MG63 (cell line): ENCODE measurements around the gene PRELID3B. TPM values are rescaled to one million over a fixed set of nuclear protein-coding genes. Genes with fewer than 3 reads are reported as not detected.

Source experiments
- DNase-seq: peaks from one replicate; pipeline ENCODE4 v3.0.0-alpha.2; 2020
- H3K27me3 ChIP-seq: fragments of 250-450 bp; sonication (Bioruptor Pico); 2 replicates; pipeline ENCODE4 v1.5.1; 2020; ENCODE audit warnings: mild to moderate bottlenecking, moderate library complexity
- H3K36me3 ChIP-seq: fragments of 250-450 bp; sonication (Bioruptor Pico); 2 replicates; pipeline ENCODE4 v1.5.1; 2020; ENCODE audit warnings: mild to moderate bottlenecking, moderate library complexity
- H3K4me3 ChIP-seq: fragments of 250-450 bp; sonication (Bioruptor Pico); 2 replicates; pipeline ENCODE4 v1.5.1; 2020; ENCODE audit warnings: mild to moderate bottlenecking, moderate library complexity
- H3K9me3 ChIP-seq: fragments of 250-450 bp; sonication (Bioruptor Pico); 2 replicates; pipeline ENCODE4 v1.5.1; 2020; ENCODE audit warnings: mild to moderate bottlenecking, moderate library complexity
- total RNA-seq: library from RNA; depleted of rRNA; stranded (reverse); fragments of >200 nt; shearing (Covaris generic); gene quantifications from 2 replicates; pipeline ENCODE4 v1.2.3, GENCODE V29; 2014; ENCODE audit warnings: low replicate concordance

PRELID3B gene
- total RNA-seq, 1 experiment from 2014 or later, result 177 TPM

DNA sequence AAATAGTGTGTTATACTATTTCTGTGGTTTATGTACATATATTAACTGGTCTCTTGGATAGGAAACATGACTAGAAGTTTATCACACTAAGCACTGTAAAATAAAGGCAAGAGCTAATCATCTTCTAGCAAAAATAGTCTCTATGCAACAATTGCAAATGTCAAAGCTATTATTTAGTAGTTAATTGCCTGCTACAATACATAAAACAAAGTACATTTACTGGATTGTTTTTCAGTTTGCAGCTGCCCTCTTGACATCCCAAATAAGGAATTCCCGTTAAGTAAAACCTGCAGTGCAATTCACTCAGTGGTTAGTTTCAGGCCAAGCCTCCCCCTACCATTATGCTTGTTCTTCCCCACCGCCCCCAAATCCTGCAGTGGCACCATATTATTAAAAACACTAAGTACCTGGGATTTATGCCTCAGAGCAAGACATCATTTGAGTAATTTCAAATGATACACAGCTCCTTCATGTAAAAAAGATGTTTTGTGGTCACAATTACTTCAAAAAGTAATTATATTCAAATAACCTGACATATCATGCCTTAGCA, 8.9 kb downstream of the PRELID3B start:
- no peaks in the 10 kb centered on the region for H3K9me3 ChIP-seq
- no peaks in the 10 kb centered on the region for H3K27me3 ChIP-seq
- DNase-seq, result no peak
- H3K36me3 ChIP-seq, result peaks cover 75% of the 10 kb centered on the region
- H3K4me3 ChIP-seq, result no peak overlapping the region

DNA sequence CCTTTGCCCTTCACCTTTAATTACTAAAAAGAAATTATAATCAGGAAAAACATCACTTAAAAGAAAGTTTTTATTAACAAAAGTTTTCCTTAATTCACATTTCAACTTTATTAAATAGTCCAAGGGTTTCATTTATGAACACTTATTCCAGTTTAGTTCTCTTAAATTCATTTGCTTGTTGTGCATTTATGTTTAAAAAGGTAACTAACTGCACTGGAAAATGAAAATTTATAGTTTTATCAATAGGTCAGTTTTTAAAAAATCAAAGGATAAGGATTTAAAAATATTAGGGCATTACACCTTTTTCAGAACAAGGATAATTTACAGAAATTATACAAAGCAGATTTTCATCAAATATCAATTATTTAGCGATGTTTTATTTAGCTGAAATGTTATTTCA, 9.5 kb downstream of the PRELID3B start:
- Histone ChIP-seq H3K36me3 (peaks cover 75% of the 10 kb centered on the region), H3K4me3 (peak overlapping the region; percentile 91), H3K9me3 (no peaks in the 10 kb centered on the region), H3K27me3 (no peaks in the 10 kb centered on the region)
- DNase-seq, result no peak

DNA sequence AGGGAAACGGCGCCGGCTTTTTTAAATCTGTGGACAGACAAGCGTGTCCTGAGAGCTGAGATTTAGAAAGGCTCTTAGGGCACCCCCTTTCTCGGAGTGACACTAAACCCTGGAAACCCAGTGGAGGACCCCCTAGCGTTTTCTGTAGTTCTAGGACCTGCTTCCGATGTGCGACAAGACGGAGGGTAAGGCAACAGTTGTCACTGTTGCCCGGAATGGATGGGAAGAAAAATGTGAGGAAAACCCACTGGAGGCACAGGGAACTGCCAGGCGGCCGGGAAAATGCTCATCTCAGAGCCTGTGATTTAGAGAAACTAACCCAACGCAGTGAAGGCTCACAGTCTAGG, 9.9 kb downstream of the PRELID3B start:
- peak; percentile 46 for DNase-seq
- Histone ChIP-seq H3K36me3 (peaks cover 75% of the 10 kb centered on the region), H3K4me3 (peak overlapping the region; percentile 91), H3K9me3 (no peaks in the 10 kb centered on the region), H3K27me3 (no peaks in the 10 kb centered on the region)

DNA sequence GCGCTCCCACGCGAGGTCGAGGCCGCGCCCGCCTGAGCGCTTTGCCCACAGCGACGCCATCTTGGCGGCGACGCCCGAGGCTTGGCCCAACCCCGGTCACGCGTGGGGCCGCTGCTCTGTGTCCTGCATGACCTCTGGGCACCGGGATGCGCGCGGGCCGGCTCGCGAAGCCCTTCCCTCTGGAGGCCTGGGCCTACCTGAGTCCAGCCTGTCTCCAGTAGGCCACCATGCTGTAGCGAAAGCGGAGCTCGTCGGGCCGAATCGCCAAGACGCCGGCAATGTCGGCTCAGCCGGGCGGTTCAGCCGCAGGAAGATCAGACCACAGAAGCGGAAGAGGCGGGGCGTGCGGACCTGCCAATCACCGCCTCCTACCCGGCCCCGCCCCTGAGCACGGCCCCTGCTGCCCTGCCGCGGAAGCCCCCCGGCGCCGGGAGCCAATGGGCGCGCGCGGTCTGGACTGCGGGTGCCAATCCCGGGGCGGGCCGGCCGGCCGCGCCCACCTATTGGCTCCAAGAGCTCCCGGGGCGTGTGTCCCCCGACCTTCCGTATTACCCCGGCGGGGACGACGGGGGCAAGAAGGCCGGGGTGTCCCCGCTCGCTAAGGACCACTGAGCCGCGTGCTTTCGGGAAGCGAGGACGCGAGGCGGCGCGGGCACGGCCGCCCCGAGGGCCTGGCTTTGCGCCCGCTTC, 10.4 kb downstream of the PRELID3B start, which contains the start of gene ATP5F1E:
TSS of gene ATP5F1E (minus strand) at position 313 of the 690 bp plus-strand sequence. CDS start at position 229, 84 bp downstream.
- peak; percentile 97 for DNase-seq
- Histone ChIP-seq H3K36me3 (peaks cover 75% of the 10 kb centered on the region), H3K9me3 (no peaks in the 10 kb centered on the region), H3K4me3 (peak within 1 kb of the TSS; percentile 91), H3K27me3 (no peaks in the 10 kb centered on the region)

DNA sequence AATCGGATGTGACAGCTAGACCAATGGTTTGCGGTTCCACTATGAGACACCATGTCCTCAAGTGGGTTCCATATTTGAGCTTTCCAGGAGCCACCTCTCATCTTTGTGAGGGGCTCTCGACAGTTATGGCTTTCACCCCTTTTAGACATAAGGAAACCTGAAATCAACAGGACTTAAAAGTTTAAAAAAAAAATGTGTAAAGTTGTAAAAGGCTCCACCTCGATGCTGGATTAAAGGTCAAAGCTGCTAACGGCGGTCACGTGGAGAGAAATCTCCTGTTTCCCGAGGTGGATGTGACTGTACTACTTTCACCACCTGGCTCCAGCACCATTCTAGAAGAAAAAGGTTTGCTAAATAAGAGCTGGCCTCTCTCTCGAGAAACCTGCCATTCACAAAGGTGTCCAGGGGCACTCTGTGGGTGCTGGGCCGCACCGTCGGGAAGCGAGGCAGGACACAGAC, 11.0 kb downstream of the PRELID3B start:
- Histone ChIP-seq H3K27me3 (no peaks in the 10 kb centered on the region), H3K4me3 (peak overlapping the region; percentile 91), H3K9me3 (no peaks in the 10 kb centered on the region), H3K36me3 (peaks cover 75% of the 10 kb centered on the region)
- DNase-seq, result no peak

DNA sequence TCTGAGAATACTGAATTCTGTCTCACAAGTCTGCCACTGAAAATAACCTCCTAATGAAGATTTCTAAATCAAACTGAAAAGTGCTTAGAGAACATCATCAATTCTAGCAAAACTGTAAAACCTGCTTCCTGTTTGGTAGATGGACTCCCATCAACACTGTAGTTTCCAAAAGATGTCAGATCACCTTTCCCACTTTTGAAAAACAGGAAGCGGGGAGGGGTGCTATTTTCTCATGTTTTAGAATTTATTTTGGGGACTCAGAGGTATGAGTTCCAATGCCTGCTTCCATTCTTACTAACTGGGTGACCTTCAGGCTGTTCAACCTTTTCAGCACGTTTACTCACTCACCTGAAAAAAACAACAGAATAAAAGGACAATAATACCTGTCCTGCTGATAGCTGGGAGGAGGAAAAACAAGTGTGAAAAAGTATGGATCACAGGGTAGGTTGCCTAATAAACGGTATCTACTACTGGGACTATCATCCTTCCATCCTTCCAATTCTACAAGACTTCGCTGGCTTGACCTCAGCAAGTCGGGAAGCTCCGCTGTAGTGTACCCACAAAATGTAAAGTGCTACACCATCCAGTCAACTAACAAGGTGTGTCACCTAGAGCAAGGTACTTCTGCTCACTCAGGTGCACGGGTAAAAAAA, 11.5 kb downstream of the PRELID3B start:
- H3K36me3 ChIP-seq, result peaks cover 75% of the 10 kb centered on the region
- no peaks in the 10 kb centered on the region for H3K9me3 ChIP-seq
- no peaks in the 10 kb centered on the region for H3K27me3 ChIP-seq
- DNase-seq, result no peak
- H3K4me3 ChIP-seq, result peak overlapping the region; percentile 91

DNA sequence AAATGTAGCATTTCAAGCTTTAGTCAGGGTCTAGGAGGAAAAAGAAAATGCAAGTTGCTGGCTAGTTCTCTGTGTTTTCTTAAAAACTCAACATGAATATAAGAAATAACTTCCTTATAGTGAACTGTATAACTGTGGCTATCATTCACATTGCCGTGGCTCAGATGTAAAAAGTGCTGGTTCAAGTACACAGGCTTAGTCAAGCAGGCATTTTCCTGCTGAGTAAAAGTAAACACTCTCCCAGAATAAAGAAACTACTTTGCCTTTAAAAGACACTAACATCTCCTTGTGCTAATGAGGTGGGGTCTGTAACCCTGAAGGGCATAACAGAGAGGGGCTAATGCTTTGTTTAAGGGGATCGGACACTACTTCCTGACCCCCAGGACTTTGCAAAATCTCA, 13.8 kb downstream of the PRELID3B start:
- no peaks in the 10 kb centered on the region for H3K27me3 ChIP-seq
- H3K4me3 ChIP-seq, result no peak overlapping the region
- no peak for DNase-seq
- H3K9me3 ChIP-seq, result no peaks in the 10 kb centered on the region
- H3K36me3 ChIP-seq, result peaks cover 81% of the 10 kb centered on the region

DNA sequence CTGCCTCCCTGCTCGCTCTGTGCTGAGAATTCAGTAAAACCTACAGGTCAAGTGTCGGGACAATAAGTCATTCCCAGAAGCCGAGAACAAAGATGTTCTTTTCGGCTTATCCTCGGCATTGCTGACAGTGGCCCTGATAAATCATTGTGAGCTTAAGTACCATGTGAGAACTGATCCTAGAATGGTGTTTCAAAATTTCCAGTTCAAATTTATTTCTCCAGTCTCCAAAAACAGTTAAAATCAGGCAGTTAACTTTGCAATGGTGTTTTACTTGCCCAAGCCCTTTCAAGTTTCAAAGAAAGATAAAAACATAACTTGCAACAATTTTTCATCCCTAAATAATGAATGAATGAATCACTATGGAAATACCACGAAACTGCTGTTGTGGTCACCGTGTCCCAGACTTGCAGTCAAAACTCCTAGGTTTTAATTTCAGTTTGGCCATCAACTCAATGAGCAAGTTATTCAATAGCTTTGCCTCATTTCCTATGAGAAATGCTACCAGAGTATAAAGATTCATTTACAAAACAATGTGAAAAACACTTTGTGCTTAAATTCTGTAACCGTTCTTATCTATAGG, 14.8 kb downstream of the PRELID3B start:
- Histone ChIP-seq H3K9me3 (no peaks in the 10 kb centered on the region), H3K36me3 (peaks cover 84% of the 10 kb centered on the region), H3K27me3 (no peaks in the 10 kb centered on the region), H3K4me3 (no peak overlapping the region)
- no peak for DNase-seq

DNA sequence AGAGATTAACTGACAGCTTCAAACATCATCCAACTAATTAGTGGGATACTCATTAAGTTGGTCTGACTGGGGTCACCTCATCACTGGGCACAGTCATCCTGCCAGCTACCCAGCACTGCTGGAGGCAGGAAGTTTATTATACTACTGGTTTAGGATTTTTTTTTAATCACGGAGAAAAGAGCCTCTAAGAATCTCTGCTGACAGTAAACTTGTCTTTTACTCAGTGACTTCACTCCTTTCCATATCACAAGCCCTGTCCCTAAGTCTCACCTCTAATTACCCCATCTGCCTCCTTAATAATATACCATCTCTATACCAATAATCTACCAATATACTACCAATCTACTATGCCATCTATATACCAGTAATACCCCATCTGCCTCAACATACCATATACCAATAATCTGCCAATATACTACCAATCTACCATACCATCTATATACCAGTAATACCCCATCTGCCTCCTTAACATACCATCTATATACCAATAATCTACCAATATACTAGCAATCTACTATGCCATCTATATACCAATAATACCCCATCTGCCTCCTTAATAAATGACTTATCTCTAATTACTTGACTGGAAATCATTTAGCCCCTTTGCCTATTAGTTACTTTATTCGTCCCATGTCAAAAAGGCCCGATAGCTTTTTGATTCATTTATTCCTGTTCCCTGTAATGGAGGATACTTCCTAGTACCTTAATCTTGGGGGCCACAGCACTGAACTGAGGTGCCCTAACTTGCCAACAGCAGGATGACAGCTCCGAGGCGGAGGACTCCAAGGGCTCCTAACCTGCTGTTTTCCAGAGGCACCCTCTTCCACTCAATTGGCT, 15.5 kb downstream of the PRELID3B start:
- H3K27me3 ChIP-seq, result no peaks in the 10 kb centered on the region
- no peaks in the 10 kb centered on the region for H3K9me3 ChIP-seq
- H3K4me3 ChIP-seq, result no peak overlapping the region
- DNase-seq, result no peak
- H3K36me3 ChIP-seq, result peaks cover 85% of the 10 kb centered on the region

DNA sequence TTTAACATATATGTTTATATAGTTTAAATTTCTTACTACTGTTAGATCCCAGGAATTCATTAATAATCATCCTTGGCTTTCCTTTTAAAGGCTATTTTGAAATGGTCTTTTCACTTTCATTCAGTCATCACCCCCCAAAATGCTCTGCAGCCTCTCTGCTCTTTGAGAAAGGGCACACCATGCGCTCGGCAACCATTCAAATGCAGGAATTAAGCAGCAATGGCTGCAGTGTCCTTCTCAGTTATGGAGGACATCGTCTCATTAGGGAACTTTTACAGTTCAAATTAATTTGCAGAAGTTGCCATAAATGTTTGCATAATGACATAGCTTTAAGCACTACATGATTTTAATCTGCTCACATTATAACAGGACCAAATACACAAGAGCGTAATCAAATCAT, 17.1 kb downstream of the PRELID3B start:
- Histone ChIP-seq H3K36me3 (peaks cover 75% of the 10 kb centered on the region), H3K9me3 (no peaks in the 10 kb centered on the region), H3K27me3 (no peaks in the 10 kb centered on the region), H3K4me3 (no peak overlapping the region)
- no peak for DNase-seq

DNA sequence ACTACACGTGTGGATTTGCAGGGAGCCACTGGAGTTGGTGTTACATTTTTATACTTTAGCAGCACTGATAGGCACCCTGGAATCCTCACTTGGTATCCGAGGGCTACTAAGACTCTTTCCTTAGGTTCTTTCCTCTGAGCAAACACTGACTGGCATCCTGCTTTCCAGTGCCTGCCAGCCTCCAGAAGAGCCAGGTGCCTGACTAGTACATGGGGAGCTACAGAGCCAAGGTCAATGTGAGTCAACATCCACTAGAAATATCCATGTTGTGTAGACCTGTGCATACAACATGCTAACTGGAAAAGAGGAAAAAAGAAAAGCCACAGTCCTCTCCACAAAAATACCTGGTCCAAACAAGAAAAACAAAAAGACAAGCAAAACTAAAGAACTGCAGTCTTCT, 17.5 kb downstream of the PRELID3B start:
- no peaks in the 10 kb centered on the region for H3K9me3 ChIP-seq
- H3K36me3 ChIP-seq, result peaks cover 71% of the 10 kb centered on the region
- DNase-seq, result no peak
- H3K4me3 ChIP-seq, result no peak overlapping the region
- H3K27me3 ChIP-seq, result no peaks in the 10 kb centered on the region

DNA sequence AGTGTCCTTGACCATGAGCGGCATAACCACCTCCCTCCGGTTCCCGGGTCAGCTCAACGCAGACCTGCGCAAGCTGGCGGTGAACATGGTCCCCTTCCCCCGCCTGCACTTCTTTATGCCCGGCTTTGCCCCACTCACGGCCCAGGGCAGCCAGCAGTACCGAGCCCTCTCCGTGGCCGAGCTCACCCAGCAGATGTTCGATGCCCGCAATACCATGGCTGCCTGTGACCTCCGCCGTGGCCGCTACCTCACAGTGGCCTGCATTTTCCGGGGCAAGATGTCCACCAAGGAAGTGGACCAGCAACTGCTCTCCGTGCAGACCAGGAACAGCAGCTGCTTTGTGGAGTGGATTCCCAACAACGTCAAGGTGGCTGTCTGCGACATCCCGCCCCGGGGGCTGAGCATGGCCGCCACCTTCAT, 18.5 kb downstream of the PRELID3B start:
- Histone ChIP-seq H3K9me3 (no peaks in the 10 kb centered on the region), H3K36me3 (peaks cover 61% of the 10 kb centered on the region), H3K4me3 (no peak overlapping the region), H3K27me3 (no peaks in the 10 kb centered on the region)
- no peak for DNase-seq

DNA sequence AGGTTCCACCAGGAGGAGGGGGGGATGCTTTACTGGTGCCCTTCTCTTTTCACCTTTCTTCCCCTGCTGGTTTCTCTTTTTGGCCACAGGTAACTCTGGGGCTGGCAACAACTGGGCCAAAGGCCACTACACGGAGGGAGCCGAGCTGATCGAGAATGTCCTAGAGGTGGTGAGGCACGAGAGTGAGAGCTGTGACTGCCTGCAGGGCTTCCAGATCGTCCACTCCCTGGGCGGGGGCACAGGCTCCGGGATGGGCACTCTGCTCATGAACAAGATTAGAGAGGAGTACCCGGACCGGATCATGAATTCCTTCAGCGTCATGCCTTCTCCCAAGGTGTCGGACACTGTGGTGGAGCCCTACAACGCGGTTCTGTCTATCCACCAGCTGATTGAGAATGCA, 19.0 kb downstream of the PRELID3B start:
- Histone ChIP-seq H3K9me3 (no peaks in the 10 kb centered on the region), H3K36me3 (peaks cover 56% of the 10 kb centered on the region), H3K4me3 (no peak overlapping the region), H3K27me3 (no peaks in the 10 kb centered on the region)
- DNase-seq, result no peak

DNA sequence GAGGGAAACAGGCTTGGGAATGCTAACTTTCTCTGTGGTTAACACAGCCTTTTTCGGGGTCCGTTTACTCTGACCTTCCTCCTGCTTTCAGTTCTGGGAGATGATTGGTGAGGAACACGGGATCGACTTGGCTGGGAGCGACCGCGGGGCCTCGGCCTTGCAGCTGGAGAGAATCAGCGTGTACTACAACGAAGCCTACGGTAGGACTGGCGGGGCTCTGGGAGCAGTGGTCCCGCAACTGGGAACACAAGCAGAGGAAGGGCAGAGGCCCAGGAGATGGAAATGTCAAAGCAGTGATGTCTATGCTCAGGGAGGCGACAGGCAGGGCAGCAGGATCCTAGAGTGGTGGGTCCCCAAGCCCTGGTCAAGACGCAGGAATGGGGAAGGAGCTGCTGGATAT, 19.8 kb downstream of the PRELID3B start:
- Histone ChIP-seq H3K36me3 (peaks cover 47% of the 10 kb centered on the region), H3K4me3 (no peak overlapping the region), H3K9me3 (no peaks in the 10 kb centered on the region), H3K27me3 (no peaks in the 10 kb centered on the region)
- DNase-seq, result no peak

DNA sequence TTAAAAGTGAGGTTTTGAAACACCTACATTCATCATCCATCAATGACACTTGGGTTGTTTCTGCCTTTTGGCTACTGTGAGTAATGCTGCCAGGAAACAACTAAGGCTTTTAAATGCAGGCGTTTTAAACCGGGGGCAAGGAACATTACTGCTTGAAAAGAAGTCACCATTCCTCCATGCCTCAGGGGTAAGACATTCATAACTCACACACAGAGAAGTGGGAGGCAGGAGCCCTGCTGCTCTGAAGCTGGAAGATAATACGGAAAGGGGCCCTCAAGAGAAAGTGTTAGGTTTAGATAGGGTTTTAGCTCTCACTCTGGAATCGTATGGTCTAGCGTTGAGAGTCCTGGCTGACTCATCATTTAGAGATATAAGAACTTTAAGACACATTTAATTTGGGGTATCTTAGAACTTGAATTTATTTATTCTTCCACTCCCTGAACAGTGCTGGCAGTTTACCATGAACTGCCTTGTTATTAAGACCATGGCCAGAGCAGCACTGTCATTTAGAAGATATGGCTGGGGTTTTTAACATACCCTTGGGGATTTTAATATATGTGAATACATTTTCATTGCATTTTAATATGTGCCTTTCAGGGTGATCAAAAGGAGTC, 21.5 kb downstream of the PRELID3B start:
- DNase-seq, result no peak
- peaks cover 30% of the 10 kb centered on the region for H3K36me3 ChIP-seq
- H3K9me3 ChIP-seq, result no peaks in the 10 kb centered on the region
- no peaks in the 10 kb centered on the region for H3K27me3 ChIP-seq
- H3K4me3 ChIP-seq, result no peak overlapping the region

DNA sequence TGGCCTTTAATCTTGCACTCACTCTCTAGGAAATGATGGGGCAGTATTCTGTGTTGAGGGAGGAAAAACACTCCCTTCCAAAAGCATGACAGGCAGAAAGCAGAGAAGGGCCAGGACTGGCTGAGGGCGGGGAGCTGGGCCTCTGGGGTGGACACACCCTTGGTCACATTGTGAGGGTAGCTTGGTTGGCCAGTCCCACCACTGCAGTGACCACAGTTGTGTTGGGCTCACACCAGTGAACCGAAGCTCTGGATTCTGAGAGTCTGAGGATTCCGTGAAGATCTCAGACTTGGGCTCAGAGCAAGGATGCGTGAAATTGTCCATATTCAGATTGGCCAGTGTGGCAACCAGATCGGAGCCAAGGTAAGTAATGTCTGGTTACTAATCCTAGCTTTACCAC, 23.4 kb downstream of the PRELID3B start, which contains the start of gene TUBB1:
TSS of gene TUBB1 (plus strand) at position 213 of the 400 bp plus-strand sequence. CDS start at position 307, 94 bp downstream.
- no peak for DNase-seq
- Histone ChIP-seq H3K36me3 (peaks cover 12% of the 10 kb centered on the region), H3K4me3 (no peak within 1 kb of the TSS), H3K27me3 (no peaks in the 10 kb centered on the region), H3K9me3 (no peaks in the 10 kb centered on the region)
